GM10248 (cell line): ENCODE data around the gene KCNK5.

ENCODE experiments used
- CTCF ChIA-PET: fragments of 300-600 bp; sonication (Branson Sonifier 250); formaldehyde crosslinking; extraction: SDS; loops from one replicate; lab custom pipeline; 2021; ENCODE audit warnings: antibody characterized with exemption; lab: Yijun Ruan, JAX
- POLR2A ChIA-PET: fragments of 350-650 bp; sonication (Branson Sonifier 250); formaldehyde crosslinking; extraction: SDS; loops from one replicate; lab custom pipeline; 2020; ENCODE audit warnings: antibody characterized with exemption; lab: Yijun Ruan, JAX
- DNase-seq: peaks from one replicate; pipeline ENCODE4 v3.0.0; 2012; ENCODE audit errors: extremely low spot score
- CTCF ChIP-seq: IDR thresholded peaks from 2 replicates; pipeline ENCODE4 v1.5.1; 2012; ENCODE audit warnings: mild to moderate bottlenecking, low read depth; ENCODE audit errors: extremely low read depth, missing control alignments, control extremely low read depth

KCNK5 gene

GRCh38 chr6:39228992-39229767 is at the start of gene KCNK5:
KCNK5 (minus strand) TSS chr6:39229475; CDS start chr6:39229111, 364 bp downstream.
- peak; percentile 83 for DNase-seq
- ChIA-PET CTCF (interaction anchor here (0.8 to 1.6 kb wide), 4 partner anchors 10 to 92 kb away, joined by 3 to 5 read pairs (median 3); no protein-coding TSS in a partner anchor), POLR2A (interaction anchor here (0.5 to 1.7 kb wide), 5 partner anchors 8 to 238 kb away, joined by 3 to 7 read pairs (median 3); partner anchors contain the start of gene KCNK16)
- peak; percentile 42 for TF ChIP-seq CTCF

- no peak for DNase-seq
- ChIA-PET POLR2A (no interaction called here), CTCF (interaction anchor here (0.9 kb wide), 1 partner anchor 9 kb away, joined by 3 read pairs; no protein-coding TSS in a partner anchor)
- no peak for TF ChIP-seq CTCF
Measured at GRCh38 chr6:39276379-39276995, 47.2 kb upstream of the KCNK5 start.

GRCh38 chr6:39274903-39275302 is 45.6 kb upstream of the KCNK5 start:
- ChIA-PET POLR2A (no interaction called here), CTCF (no interaction called here)
- no peak for TF ChIP-seq CTCF

GRCh38 chr6:39274471-39274870 is 45.2 kb upstream of the KCNK5 start:
- ChIA-PET POLR2A (no interaction called here), CTCF (no interaction called here)
- no peak for DNase-seq
- no peak for TF ChIP-seq CTCF

More at GRCh38 chr6:39274903-39275302, 45.6 kb upstream of the KCNK5 start:
- no peak for DNase-seq

- no peak for DNase-seq
- POLR2A ChIA-PET, result no interaction called here
- CTCF ChIA-PET, result no interaction called here
- TF ChIP-seq CTCF, result no peak
Measured at GRCh38 chr6:39273406-39273821, 44.1 kb upstream of the KCNK5 start.

GRCh38 chr6:39269961-39270360 is 40.7 kb upstream of the KCNK5 start:
- CTCF ChIA-PET, result no interaction called here
- no peak for DNase-seq
- POLR2A ChIA-PET, result no interaction called here
- TF ChIP-seq CTCF, result no peak
